ENCODE data around the gene IGF1R.

DNA sequence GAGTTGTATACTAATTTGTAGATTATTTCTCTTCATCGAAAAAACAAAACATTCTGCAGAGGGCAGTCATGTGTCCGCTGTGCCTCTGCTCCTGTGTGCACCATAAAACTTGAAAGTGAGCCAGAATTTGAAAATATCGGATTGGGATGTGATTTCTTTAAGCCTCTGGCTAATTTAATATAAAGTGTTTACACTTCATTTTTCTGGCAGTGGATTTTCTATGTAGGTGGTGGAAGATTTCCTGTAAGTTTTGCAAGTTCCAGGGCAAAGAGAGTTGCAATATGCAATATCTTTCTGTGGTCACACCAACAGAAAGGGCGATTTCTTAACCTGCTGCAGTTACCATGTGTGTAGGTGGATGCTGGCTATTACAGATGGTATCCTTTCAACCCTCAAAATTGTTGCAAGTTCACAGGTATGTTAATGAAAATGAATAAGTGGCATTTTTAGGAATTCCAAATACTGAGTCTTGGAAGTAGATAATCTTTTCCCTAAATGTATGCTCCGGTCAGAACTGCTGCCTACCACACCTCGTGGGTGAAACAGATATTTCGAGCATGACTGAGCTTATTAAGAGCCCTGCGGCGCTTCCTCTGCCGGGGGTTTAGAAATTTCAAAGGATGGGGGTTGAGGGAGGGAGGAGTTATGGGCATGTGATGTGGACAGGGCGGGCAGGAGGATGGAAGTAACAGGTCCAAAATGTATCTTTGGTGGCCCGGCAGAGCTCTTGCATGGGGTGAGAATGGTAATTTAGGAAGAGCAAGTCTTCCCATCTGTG lies 225.3 kb downstream of the IGF1R start:
- no peak for TF ChIP-seq EZH2 (IDR thresholded peaks at IDR 0.05; ENCODE audit: low read depth)
- TF ChIP-seq, protein P1, sequence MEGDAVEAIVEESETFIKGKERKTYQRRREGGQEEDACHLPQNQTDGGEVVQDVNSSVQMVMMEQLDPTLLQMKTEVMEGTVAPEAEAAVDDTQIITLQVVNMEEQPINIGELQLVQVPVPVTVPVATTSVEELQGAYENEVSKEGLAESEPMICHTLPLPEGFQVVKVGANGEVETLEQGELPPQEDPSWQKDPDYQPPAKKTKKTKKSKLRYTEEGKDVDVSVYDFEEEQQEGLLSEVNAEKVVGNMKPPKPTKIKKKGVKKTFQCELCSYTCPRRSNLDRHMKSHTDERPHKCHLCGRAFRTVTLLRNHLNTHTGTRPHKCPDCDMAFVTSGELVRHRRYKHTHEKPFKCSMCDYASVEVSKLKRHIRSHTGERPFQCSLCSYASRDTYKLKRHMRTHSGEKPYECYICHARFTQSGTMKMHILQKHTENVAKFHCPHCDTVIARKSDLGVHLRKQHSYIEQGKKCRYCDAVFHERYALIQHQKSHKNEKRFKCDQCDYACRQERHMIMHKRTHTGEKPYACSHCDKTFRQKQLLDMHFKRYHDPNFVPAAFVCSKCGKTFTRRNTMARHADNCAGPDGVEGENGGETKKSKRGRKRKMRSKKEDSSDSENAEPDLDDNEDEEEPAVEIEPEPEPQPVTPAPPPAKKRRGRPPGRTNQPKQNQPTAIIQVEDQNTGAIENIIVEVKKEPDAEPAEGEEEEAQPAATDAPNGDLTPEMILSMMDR (conservative IDR thresholded peaks at IDR 0.05), result no peak
